HFFc6 (cell line): ENCODE data around the gene GATA5. TPM values are rescaled to one million over a fixed set of nuclear protein-coding genes. Genes with fewer than 3 reads are reported as not detected.
"Not testable (repeated sequence)": the region's sequence is repeated elsewhere in the genome, so short reads cannot be mapped to it uniquely, and the experiment has no call there.

ENCODE experiments used
- DNase-seq: peaks from one replicate; pipeline ENCODE4 v3.0.0-alpha.2; 2018
- H3K27ac Mint-ChIP-seq: 2 replicates; pipeline ENCODE4 v1.8.0; 2020; ENCODE audit warnings: mild to moderate bottlenecking, mixed read lengths
- H3K27me3 Mint-ChIP-seq: 2 replicates; pipeline ENCODE4 v1.8.0; 2021; ENCODE audit warnings: mild to moderate bottlenecking, moderate library complexity, mixed read lengths; ENCODE audit not compliant: insufficient read depth
- H3K36me3 Mint-ChIP-seq: 2 replicates; pipeline ENCODE4 v1.8.0; 2021; ENCODE audit warnings: low read depth, mixed read lengths
- H3K4me1 Mint-ChIP-seq: 2 replicates; pipeline ENCODE4 v1.8.0; 2020; ENCODE audit warnings: low read depth, mixed read lengths
- H3K4me3 Mint-ChIP-seq: 2 replicates; pipeline ENCODE4 v1.8.0; 2020; ENCODE audit warnings: mild to moderate bottlenecking, moderate library complexity, mixed read lengths
- H3K9me3 Mint-ChIP-seq: 2 replicates; pipeline ENCODE4 v1.8.0; 2020; ENCODE audit warnings: mild to moderate bottlenecking, mixed read lengths
- total RNA-seq, 6 experiments: library from RNA; stranded (reverse); fragmentation: NEBNext Ultra II Directional; extraction: Animal tissue kit (Norgen Biotek cat#: 25700); gene quantifications; 2 replicates in 1 of 6; 3 replicates in 5 of 6; pipeline ENCODE4 v1.2.3, GENCODE V29; 2021
- TF ChIP-seq, protein P1 (sequence below): fragments of 200-600 bp; sonication (generic); IDR thresholded peaks from 2 replicates; pipeline ENCODE4 v1.5.0; 2021; ENCODE audit warnings: antibody characterized with exemption, mild to moderate bottlenecking

Gene GATA5
- total RNA-seq, 6 experiments from 2014 or later, result not detected

DNA sequence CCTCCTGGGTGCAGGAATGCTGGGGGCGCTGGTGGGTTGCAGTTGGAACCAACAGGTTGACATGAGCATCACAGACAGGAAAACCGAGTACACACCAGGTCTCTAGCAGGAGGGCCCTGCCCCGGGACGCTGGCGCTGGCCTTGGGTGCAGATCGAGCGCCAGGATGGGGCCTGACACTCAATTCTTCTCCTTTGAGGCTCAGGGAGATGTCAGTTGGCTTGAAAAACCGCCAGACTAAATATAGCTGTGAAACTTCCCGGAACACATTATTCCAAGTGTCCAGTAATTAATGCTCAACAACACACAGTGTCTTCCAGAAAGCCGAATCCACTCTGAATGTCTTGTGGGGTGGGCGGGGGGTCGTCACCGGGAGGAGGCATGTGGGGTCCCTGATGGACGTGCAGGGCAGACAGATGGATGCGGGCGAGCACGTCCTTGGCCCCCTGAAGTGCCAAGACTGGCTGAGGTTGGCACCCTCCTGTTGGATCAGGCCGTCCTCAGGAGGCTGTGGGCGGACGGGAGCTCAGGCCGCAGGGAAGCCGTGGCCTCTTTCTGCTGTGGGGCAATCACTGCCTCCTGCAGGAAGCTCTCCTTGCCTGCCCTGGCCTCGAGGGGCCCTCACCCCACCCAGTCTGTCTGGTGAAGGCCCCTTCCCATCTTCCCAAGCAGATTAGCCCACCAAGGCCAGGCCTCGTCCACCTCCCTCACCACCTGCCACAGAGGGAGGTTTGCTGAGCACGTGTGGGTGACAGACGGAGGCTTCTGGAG, 19.4 kb upstream of the GATA5 start:
- Mint-ChIP-seq H3K27me3 (peaks cover 27% of the 10 kb centered on the region), H3K36me3 (no peaks in the 10 kb centered on the region), H3K27ac (no peak overlapping the region), H3K4me3 (no peak overlapping the region), H3K4me1 (peaks cover under 1% of the 10 kb centered on the region; the same call in 1 of the 2 replicates), H3K9me3 (no peaks in the 10 kb centered on the region)
- TF ChIP-seq, protein P1, sequence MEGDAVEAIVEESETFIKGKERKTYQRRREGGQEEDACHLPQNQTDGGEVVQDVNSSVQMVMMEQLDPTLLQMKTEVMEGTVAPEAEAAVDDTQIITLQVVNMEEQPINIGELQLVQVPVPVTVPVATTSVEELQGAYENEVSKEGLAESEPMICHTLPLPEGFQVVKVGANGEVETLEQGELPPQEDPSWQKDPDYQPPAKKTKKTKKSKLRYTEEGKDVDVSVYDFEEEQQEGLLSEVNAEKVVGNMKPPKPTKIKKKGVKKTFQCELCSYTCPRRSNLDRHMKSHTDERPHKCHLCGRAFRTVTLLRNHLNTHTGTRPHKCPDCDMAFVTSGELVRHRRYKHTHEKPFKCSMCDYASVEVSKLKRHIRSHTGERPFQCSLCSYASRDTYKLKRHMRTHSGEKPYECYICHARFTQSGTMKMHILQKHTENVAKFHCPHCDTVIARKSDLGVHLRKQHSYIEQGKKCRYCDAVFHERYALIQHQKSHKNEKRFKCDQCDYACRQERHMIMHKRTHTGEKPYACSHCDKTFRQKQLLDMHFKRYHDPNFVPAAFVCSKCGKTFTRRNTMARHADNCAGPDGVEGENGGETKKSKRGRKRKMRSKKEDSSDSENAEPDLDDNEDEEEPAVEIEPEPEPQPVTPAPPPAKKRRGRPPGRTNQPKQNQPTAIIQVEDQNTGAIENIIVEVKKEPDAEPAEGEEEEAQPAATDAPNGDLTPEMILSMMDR, result no peak
- no peak for DNase-seq

DNA sequence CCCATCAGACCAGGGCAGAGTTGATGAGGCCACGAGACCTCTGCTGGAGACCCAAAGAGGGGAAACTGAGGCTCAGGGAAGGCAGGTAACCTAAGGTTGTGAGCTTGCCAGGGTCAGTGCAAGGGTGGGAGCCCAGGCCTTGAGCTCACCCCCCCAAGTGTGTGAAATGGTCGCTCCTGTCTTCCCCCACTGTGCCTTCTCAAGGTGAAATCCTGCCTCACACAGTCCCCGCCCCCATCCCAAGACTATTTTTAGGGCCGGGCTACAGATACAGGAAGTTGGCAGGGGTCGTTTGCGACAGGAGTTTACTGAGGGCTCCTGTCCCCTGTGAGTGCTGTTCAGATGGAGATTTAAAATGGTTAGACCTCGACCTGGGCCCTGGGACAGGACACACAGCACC, 18.7 kb upstream of the GATA5 start:
- Mint-ChIP-seq H3K4me3 (no peak overlapping the region), H3K9me3 (no peaks in the 10 kb centered on the region), H3K27ac (no peak overlapping the region), H3K27me3 (peaks cover 27% of the 10 kb centered on the region), H3K36me3 (no peaks in the 10 kb centered on the region), H3K4me1 (peaks cover 5% of the 10 kb centered on the region)
- DNase-seq, result no peak
- TF ChIP-seq, protein P1, result no peak

DNA sequence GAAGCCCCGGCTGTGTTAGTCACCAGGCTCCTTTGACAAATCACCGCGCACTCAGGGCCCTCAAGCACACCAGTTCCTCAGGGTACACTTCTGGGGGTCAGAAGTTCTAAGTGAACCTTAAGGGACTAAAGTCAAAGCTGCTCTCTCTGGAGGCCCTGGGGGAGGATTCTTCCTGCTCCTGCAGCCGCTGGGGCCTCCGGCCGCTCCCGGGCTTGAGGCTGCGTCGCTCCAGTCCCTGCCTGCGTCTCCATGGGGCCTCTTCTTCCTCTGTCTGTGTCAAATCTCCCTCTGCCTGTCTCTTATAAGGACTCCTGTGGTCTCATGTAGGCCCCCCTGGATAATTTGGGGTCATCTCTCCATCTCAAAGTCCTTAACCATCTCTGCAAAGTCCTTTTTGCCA, 18.1 kb upstream of the GATA5 start:
- Mint-ChIP-seq H3K27me3 (peaks cover 27% of the 10 kb centered on the region), H3K4me3 (no peak overlapping the region), H3K36me3 (no peaks in the 10 kb centered on the region), H3K4me1 (peaks cover 6% of the 10 kb centered on the region), H3K9me3 (no peaks in the 10 kb centered on the region), H3K27ac (no peak overlapping the region)
- TF ChIP-seq, protein P1, result no peak
- no peak for DNase-seq

DNA sequence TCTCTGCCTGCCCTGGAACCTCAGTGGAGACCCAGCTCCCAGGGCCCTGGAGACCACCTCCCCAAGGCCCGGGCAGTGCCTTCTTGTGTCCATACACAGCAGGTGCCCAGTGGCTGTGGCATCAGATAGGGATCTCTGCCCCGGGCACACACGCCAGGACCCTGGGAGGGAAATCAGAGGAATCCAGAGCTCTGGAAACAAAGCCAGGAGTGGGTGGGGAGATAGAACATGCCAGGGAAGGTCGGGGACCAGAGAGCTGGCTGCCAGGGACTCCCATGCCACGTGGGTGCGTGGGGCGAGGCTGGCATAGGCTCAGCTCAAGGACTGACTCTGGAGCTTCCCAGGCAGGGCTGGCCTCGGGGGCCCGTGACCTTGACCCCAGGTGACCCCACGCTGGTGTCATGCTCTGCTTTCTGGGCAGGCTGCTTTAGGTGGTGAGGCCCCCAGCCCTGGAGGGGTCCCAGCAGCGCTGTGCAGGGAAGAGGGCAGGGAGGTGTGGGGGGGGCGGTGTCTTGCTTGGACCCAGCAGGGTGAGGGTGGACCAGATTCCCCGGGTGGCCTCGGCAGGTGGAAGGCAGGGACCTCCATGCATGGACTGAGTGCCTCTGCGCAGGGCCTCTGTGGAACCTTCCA, 17.6 kb upstream of the GATA5 start:
- no peaks in the 10 kb centered on the region for H3K36me3 Mint-ChIP-seq
- H3K4me1 Mint-ChIP-seq, result peaks cover 6% of the 10 kb centered on the region
- no peak overlapping the region for H3K27ac Mint-ChIP-seq
- H3K4me3 Mint-ChIP-seq, result no peak overlapping the region
- TF ChIP-seq, protein P1, result no peak
- H3K27me3 Mint-ChIP-seq, result peaks cover 30% of the 10 kb centered on the region
- DNase-seq, result no peak
- H3K9me3 Mint-ChIP-seq, result no peaks in the 10 kb centered on the region

DNA sequence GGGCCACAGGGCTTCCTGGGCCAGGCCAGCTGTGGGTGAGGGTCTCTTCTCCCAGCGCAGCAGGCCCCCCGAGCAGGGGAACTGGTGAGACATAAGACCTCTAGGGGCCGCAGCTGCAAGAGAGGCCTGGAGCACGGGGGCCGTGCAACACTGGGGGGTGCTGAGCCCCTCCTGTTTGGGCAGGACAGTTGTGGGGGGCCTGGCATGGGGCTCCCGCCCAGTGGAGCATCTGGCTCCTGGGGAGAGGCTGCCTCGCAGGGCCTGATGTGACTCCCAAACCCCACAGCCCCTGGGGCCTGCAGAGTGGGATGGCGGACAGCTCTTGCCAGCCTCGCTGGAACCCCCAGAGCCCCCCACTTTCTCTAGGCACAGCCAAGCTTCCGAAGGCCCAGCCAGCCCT, 16.9 kb upstream of the GATA5 start:
- H3K4me1 Mint-ChIP-seq, result peaks cover 6% of the 10 kb centered on the region
- no peaks in the 10 kb centered on the region for H3K36me3 Mint-ChIP-seq
- no peak overlapping the region for H3K27ac Mint-ChIP-seq
- TF ChIP-seq, protein P1, result no peak
- H3K9me3 Mint-ChIP-seq, result no peaks in the 10 kb centered on the region
- DNase-seq, result no peak
- peaks cover 35% of the 10 kb centered on the region for H3K27me3 Mint-ChIP-seq
- no peak overlapping the region for H3K4me3 Mint-ChIP-seq

DNA sequence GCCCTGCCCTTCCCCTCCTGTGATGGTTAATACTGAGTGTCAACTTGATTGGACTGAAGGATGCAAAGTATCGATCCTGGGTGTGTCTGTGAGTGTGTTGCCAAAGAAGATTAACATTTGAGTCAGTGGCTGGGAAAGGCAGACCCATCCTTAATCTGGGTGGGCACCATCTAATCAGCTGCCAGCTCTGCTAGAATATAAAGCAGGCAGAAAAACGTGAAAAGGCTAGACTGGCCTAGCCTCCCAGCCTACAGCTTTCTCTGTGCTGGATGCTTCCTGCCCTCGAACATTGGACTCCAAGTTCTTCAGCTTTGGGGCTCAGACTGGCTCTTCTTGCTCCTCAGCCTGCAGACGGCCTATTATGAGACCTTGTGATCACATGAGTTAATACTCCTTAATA, 15.0 kb upstream of the GATA5 start:
- not testable (repeated sequence) for DNase-seq, H3K27ac Mint-ChIP-seq, H3K9me3 Mint-ChIP-seq, H3K36me3 Mint-ChIP-seq, H3K4me3 Mint-ChIP-seq, H3K4me1 Mint-ChIP-seq
- H3K27me3 Mint-ChIP-seq, result peaks cover 44% of the 10 kb centered on the region
